Cardiac septum (tissue), 1 donor: ENCODE measurements around the gene SLC16A2. TPM values are rescaled to one million over a fixed set of nuclear protein-coding genes. Genes with fewer than 3 reads are reported as not detected.

ENCODE experiments used
- DNase-seq: peaks from one replicate; pipeline ENCODE4 v3.0.0-alpha.2; 2020; ENCODE audit warnings: low spot score
- intact Hi-C: fragments of 100-400 bp; cut with DNase I; formaldehyde crosslinking; loops from one replicate; pipeline ENCODE4 v1.14.0; 2022
- long read RNA-seq: library from polyadenylated mRNA; unstranded; transcript quantifications from one replicate; pipeline ENCODE4 v2.0.0, GENCODE V29; 2021
- total RNA-seq: library from RNA; stranded (reverse); fragmentation: NEBNext Ultra II Directional; extraction: Animal tissue kit (Norgen Biotek cat#: 25700); gene quantifications from one replicate; pipeline ENCODE4 v1.2.1, GENCODE V29; 2021
- donor health status: DM: no; HTN: no; CAD: no.

Gene SLC16A2
- total RNA-seq: 8.2 TPM
- long read RNA-seq, full-length matches to known transcripts: 9 of 13 reads
- long read RNA-seq, partial matches to known transcripts: 3 of 13 reads
- long read RNA-seq, other reads (novel, unspliced or antisense): 1 of 13 reads

DNA sequence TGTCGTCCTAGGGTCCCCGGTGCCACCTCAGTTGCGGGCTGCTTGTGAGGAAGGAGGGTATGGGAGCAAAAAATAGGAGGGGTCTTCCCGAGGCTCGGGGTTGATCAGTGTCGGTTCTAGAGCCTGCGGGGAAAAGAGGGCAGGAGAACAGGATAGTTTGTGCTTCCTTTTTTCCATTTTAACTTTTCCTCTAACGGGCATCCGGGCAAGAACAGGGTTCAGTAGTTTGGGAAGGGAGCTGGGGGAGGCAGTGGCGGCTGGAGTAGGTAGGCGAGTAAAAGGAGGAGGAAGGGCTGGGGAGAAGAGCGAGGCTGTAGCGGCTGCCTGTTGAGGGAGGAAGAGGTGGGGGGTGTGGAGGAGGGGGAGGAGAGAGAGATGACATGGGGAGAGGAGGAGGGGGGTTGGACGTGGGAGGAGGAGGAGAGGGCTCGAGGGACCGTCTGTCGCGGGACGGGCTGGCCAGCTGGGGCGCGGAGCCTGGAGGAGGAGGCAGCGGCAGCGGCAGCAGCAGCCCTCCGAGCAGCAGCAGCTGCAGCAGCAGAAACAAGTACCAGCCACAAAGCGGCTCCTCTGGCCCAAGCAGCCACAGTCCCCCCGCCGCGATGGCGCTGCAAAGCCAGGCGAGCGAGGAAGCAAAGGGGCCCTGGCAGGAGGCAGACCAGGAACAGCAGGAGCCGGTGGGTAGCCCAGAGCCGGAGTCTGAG, at the start of gene SLC16A2:
SLC16A2 (plus strand) TSS at position 458 of the 704 bp plus-strand sequence; CDS start at position 603, 145 bp downstream.
- intact Hi-C loops: loop anchor here (1.0 kb wide), 1 partner anchor 115 kb away; no protein-coding TSS in a partner anchor
- DNase-seq: peak; percentile 77

DNA sequence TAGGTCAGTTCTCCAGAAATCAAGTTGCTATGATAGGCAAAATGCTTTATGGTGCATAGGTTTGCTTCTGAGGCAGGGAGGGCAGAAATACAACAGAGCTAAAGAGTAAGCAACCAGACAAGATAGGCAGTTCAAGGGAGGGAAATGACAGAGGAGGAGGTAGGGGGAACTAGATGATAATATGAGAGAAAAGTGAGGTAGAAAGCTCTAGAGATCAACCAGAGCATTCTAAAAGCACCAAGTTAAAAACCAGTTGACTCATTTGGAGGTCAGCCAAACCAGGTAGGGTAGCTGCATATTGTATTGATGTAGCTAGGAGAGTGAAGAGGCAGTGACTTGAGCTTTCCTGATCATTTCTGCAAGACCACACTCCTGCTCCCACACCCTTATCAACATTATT, 49.0 kb upstream of the SLC16A2 start:
- no peak for DNase-seq
- intact Hi-C loops: no loop called here

DNA sequence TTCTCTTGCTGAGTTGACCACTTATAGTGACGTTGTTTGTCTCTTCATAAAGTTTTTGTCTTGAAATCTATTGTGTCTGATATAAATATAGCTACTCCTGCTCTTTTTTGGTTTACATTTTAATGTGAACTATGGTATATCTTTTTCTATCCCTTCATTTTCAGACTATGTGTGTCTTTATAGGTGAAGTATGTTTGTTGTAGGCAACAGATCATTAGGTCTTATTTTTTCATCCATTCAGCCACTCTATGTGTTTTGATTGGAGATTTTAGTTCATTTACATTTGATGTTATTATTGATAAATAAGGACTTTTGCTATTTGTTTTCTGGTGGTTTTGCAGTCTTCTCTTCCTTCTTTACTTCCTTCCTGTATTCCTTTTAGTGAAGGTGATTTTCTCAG, 44.0 kb upstream of the SLC16A2 start:
- intact Hi-C loops: no loop called here
- no peak for DNase-seq

DNA sequence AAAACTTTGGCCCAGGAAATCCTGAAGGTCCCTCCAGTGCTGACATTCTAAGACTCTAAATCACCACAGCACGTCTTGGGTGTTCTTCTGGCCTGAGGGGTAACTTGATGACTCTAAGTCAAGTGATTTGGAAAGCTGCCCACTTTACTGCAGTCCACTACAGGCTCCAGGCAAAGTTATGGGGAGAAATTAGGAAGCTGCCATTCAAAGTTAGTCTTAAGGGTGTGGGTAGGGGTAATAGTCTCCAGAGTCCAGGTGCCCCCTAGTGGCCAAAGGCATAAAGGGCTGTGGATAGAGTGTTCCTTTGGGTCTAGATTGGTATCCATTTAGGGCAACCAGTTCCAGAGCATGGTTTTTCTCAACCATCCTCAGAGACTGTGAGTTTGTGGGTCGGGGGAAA, 38.7 kb upstream of the SLC16A2 start:
- intact Hi-C loops: loop anchor here (1.0 to 5.0 kb wide), 2 partner anchors 155 to 168 kb away; no protein-coding TSS in a partner anchor
- no peak for DNase-seq

DNA sequence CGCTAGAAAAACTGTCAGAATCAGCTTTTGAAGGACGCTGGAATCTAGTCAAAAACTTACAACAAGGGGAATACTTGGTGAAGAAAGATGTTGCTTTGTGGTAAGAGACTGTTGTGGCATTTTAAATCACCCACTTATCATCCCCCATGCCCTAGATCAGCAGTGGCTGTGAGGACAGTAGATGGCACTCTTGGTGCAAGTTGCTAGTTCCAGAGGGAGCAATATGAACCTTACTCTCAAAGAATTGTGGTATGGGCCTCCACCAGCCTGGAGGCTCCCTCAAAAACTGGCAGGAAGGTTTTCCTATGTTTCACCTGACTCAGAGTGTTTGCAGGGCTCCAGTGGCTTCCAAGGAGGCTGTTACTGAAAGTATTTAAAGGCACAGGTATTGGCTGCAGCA, 37.7 kb upstream of the SLC16A2 start:
- intact Hi-C loops: loop anchor here (1.0 to 5.0 kb wide), 2 partner anchors 154 to 167 kb away; no protein-coding TSS in a partner anchor
- no peak for DNase-seq

- intact Hi-C loops: no loop called here
- no peak for DNase-seq
Observed at GRCh38 chrX:74389016-74389722, 32.1 kb upstream of the SLC16A2 start.

- no peak for DNase-seq
- intact Hi-C loops: no loop called here
Observed at GRCh38 chrX:74395556-74395955, 25.7 kb upstream of the SLC16A2 start.

GRCh38 chrX:74405973-74406489, 15.3 kb upstream of the SLC16A2 start:
- intact Hi-C loops: no loop called here
- no peak for DNase-seq

DNA sequence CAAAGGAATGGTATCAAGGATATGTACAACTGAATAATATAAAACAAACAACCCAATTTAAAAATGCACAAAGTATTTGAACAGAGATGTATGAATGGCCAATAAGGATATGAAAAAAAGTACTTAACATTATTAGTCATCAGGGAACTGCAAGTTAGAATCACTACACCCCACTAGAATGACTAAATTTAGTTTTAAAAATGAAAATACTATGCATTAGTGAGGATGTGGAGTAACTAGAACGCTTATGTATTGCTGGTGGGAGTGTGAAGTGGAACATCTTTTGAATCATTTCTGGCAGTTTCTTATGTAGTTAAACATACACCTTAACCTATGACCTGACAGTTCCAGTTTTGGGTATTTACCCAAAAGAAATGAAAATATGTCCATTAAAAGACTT, 13.0 kb upstream of the SLC16A2 start:
- DNase-seq: no peak
- intact Hi-C loops: no loop called here

DNA sequence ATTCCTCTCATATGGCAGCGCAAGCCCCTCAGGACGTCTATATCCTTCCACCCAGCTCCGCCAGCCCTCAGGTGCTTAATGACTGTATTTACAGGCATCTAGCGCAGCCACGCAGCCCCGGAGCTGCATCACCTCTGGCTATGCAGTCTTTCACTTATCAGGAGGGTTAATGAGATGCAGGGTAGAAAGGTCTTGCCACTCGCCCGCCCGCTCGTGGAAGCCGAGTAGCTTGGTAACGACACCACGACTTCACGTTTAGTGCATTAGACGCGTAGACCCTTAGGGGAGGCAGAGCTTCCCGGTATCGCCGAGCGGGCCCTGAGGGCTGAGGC, 1.5 kb upstream of the SLC16A2 start:
- intact Hi-C loops: no loop called here
- no peak for DNase-seq

- peak; percentile 84 for DNase-seq
Observed at GRCh38 chrX:74420196-74421035, 877 bp upstream of the SLC16A2 start.

GRCh38 chrX:74421740-74422352, 553 bp downstream of the SLC16A2 start:
- intact Hi-C loops: loop anchor here (1.0 kb wide), 1 partner anchor 114 kb away; no protein-coding TSS in a partner anchor
- no peak for DNase-seq

More at GRCh38 chrX:74420196-74421035, 877 bp upstream of the SLC16A2 start:
- intact Hi-C loops: loop anchor here (1.0 kb wide), 1 partner anchor 116 kb away; no protein-coding TSS in a partner anchor

DNA sequence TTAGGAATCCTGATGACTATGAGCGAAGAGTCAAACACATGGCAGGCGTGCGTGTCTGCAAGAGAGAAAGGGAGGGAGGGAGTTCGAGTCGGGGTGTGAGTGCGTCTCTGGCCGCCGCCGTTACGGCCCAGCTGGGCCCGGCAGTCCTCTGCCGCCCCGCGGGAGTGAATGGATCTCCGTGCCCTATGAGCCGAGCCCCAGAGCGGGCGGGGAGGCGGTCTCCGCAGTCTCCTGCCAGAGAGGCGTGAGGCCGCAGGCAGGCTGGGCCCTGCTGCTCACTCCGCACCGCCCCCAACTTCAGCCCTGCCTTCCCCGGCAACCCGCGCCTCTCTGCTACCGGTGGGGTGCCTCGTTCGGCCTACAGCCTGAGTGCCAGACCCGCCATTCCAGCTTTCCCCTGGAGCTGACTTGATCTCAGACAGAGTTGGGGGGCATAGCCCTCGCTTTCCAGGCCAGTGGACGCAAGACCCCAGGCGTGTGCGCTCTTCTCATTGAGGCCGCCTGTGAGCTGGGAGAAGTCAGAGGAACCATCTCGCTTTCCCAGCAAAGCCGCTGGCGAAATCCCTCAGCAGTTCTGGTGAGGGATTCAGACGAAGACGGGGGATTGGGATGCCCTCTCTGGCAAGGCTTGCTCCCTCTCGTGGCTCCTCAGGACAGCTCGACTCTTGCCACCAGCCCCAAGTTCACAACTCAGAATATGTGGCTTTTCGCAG, 1.4 kb downstream of the SLC16A2 start:
- intact Hi-C loops: no loop called here
- peak; percentile 77 for DNase-seq

- intact Hi-C loops: no loop called here
Observed at GRCh38 chrX:74423289-74423998, 2.2 kb downstream of the SLC16A2 start.

GRCh38 chrX:74426071-74426470, 4.8 kb downstream of the SLC16A2 start:
- DNase-seq: no peak
- intact Hi-C loops: no loop called here

More at GRCh38 chrX:74423289-74423998, 2.2 kb downstream of the SLC16A2 start:
- no peak for DNase-seq

- DNase-seq: no peak
- intact Hi-C loops: no loop called here
Observed at GRCh38 chrX:74426615-74427014, 5.3 kb downstream of the SLC16A2 start.

GRCh38 chrX:74431797-74432196, 10.5 kb downstream of the SLC16A2 start:
- intact Hi-C loops: no loop called here
- DNase-seq: no peak

GRCh38 chrX:74434336-74434735, 13.0 kb downstream of the SLC16A2 start:
- intact Hi-C loops: no loop called here
- DNase-seq: no peak
